Measurements from ENCODE around the gene PDZD2. TPM values are rescaled to one million over a fixed set of nuclear protein-coding genes. Genes with fewer than 3 reads are reported as not detected.

PDZD2 gene
- total RNA-seq, 2 donors from 2014 or later: 4.5 to 15.7 TPM

DNA sequence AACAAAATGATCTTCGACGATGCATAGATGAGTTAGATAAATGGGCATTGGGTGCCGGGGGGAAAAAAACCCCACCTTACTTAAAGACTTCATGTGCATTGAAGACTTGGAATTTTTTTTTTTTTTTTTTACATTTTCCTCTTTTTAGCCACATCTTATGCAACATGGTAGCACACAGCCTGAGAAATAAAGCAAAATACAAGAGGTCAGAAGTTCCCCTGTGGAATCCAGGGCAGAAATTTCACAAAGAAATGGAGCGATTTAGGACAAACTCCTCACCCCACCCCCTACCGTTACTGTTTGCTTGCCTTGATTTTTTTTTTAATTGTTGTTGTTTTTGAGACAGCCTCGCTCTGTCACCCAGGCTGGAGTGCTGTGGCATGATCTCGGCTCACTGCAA lies 382.0 kb downstream of the PDZD2 start:
- Histone ChIP-seq H3K27ac (no peak overlapping the region), H3K4me1 (ENCODE audit: control insufficient read depth in 1 of 2, low read depth in 2 of 2) (peaks cover 0 to 18% of the 10 kb centered on the region in 2 donors), H3K4me3 (no peak overlapping the region), H3K9me3 (no peaks in the 10 kb centered on the region), H3K27me3 (replicated peaks; ENCODE audit: insufficient read depth) (no peaks in the 10 kb centered on the region), H3K36me3 (no peaks in the 10 kb centered on the region)
- TF ChIP-seq, protein P1, sequence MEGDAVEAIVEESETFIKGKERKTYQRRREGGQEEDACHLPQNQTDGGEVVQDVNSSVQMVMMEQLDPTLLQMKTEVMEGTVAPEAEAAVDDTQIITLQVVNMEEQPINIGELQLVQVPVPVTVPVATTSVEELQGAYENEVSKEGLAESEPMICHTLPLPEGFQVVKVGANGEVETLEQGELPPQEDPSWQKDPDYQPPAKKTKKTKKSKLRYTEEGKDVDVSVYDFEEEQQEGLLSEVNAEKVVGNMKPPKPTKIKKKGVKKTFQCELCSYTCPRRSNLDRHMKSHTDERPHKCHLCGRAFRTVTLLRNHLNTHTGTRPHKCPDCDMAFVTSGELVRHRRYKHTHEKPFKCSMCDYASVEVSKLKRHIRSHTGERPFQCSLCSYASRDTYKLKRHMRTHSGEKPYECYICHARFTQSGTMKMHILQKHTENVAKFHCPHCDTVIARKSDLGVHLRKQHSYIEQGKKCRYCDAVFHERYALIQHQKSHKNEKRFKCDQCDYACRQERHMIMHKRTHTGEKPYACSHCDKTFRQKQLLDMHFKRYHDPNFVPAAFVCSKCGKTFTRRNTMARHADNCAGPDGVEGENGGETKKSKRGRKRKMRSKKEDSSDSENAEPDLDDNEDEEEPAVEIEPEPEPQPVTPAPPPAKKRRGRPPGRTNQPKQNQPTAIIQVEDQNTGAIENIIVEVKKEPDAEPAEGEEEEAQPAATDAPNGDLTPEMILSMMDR (IDR thresholded peaks at IDR 0.05): no peak
- ATAC-seq (ENCODE audit: insufficient number of reproducible peaks, low FRiP score, low read depth): no peak
- DNase-seq (ENCODE audit: low spot score): no peak

DNA sequence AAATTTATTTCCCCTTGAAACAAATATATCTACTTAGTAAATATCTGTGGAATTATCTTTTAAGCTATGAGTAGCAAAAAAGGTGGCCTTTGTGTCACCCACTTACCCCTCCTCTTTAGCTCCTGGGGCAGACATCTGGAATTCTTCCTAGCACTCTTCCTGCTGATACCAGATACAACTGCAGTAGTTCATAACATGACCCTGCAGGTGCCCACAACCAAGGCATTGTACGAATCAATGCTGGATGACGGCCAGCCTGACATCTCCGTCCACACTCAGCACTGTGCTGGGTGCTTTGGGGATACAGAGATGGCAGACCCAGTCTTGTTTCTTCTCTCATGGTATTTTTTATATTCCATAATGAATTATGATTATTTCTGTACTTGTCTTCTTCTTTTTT lies 382.8 kb downstream of the PDZD2 start:
- no peaks in the 10 kb centered on the region for H3K9me3 ChIP-seq
- no peaks in the 10 kb centered on the region for H3K27me3 ChIP-seq (replicated peaks; ENCODE audit: insufficient read depth)
- TF ChIP-seq, protein P1 (IDR thresholded peaks at IDR 0.05): no peak
- H3K36me3 ChIP-seq: no peaks in the 10 kb centered on the region
- H3K4me3 ChIP-seq: no peak overlapping the region
- no peak for DNase-seq (ENCODE audit: low spot score)
- H3K27ac ChIP-seq: no peak overlapping the region
- ATAC-seq (ENCODE audit: insufficient number of reproducible peaks, low FRiP score, low read depth): no peak
- peaks cover 0 to 18% of the 10 kb centered on the region in 2 donors for H3K4me1 ChIP-seq (ENCODE audit: control insufficient read depth in 1 of 2, low read depth in 2 of 2)

DNA sequence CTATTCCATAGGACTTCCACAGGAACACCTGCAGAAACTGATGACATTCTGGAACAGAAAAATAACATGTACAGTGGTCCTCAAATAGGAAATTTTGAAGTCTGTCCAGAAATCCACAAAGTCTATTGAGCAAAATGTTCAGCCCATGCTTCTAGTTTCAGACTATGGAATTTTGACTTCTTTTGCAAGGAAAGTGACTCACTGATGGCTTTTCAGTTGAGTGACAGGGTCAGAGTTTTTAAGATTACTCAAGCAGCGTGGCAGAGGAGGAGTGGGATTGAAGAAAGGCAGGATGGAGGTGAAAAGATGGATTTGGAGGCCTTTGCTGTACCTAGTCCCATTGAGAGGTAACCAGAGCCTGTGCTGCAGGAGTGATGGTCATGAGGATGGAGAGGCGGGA lies 383.7 kb downstream of the PDZD2 start:
- DNase-seq (ENCODE audit: low spot score) (no peak), ATAC-seq (ENCODE audit: insufficient number of reproducible peaks, low FRiP score, low read depth) (no peak)
- H3K9me3 ChIP-seq: no peaks in the 10 kb centered on the region
- H3K4me1 ChIP-seq (ENCODE audit: control insufficient read depth in 1 of 2, low read depth in 2 of 2): peaks cover 4 to 18% of the 10 kb centered on the region in 2 donors
- H3K4me3 ChIP-seq: no peak overlapping the region
- no peaks in the 10 kb centered on the region for H3K27me3 ChIP-seq (replicated peaks; ENCODE audit: insufficient read depth)
- H3K36me3 ChIP-seq: no peaks in the 10 kb centered on the region
- no peak overlapping the region for H3K27ac ChIP-seq
- TF ChIP-seq, protein P1 (IDR thresholded peaks at IDR 0.05): no peak

DNA sequence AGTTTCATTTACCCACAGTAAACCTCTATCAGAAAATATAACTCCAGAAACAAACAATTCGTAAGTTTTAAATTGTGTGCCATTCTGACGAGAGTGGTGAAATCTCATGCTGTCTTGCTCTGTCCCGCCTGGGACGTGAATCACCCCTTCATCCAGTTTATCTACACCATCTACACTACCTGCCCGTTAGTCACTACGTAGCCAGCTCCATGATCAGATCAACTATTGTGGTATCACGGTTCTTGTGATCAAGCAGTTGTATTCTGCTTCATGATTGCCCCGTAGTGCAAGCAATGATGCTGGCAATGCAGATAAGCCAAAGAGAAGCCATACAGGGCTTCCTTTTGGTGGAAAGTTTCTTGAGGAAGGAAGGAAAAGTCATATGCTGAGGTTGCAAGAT lies 384.9 kb downstream of the PDZD2 start:
- DNase-seq (ENCODE audit: low spot score) (no peak), ATAC-seq (ENCODE audit: insufficient number of reproducible peaks, low FRiP score, low read depth) (no peak)
- H3K36me3 ChIP-seq: no peaks in the 10 kb centered on the region

DNA sequence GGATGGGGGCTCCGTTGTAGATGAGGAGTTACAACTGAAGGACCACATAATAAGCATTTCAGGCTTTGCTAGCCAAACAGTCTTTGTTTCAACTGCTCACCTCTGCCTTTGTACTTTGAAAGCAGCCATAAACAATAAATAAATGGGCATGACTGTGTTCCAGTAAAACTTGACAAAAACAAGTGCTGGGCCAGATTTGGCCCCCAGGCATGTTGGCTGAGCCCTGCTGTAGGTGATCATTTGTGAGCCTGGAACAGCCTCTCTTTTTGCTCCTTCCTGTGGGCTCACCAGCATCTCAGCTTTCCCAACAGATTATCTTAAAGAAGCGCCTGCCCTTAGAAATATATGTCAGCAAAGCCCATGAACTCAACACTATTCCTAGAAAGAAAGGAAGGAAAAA lies 385.8 kb downstream of the PDZD2 start:
- H3K4me3 ChIP-seq: no peak overlapping the region
- H3K27ac ChIP-seq: no peak overlapping the region
- H3K4me1 ChIP-seq (ENCODE audit: control insufficient read depth in 1 of 2, low read depth in 2 of 2): peaks cover 17 to 27% of the 10 kb centered on the region in 2 donors
- TF ChIP-seq, protein P1 (IDR thresholded peaks at IDR 0.05): no peak
- DNase-seq (ENCODE audit: low spot score) (no peak), ATAC-seq (ENCODE audit: insufficient number of reproducible peaks, low FRiP score, low read depth) (no peak)
- H3K27me3 ChIP-seq (replicated peaks; ENCODE audit: insufficient read depth): no peaks in the 10 kb centered on the region
- H3K9me3 ChIP-seq: no peaks in the 10 kb centered on the region
- no peaks in the 10 kb centered on the region for H3K36me3 ChIP-seq

More for the DNA sequence above, 384.9 kb downstream of the PDZD2 start:
- no peaks in the 10 kb centered on the region for H3K9me3 ChIP-seq
- H3K4me3 ChIP-seq: no peak overlapping the region
- H3K27ac ChIP-seq: no peak overlapping the region
- TF ChIP-seq, protein P1 (IDR thresholded peaks at IDR 0.05): no peak
- peaks cover 10 to 18% of the 10 kb centered on the region in 2 donors for H3K4me1 ChIP-seq (ENCODE audit: control insufficient read depth in 1 of 2, low read depth in 2 of 2)
- H3K27me3 ChIP-seq (replicated peaks; ENCODE audit: insufficient read depth): no peaks in the 10 kb centered on the region
